Keratinocyte (primary cell): ENCODE measurements around the gene GGTLC2. TPM values are rescaled to one million over a fixed set of nuclear protein-coding genes. Genes with fewer than 3 reads are reported as not detected.
A peak's percentile ranks its signal among the peaks of the same experiment; 100 is the strongest.

ENCODE experiments used
- DNase-seq: peaks from one replicate; pipeline ENCODE4 v3.0.0-alpha.2; 2011; ENCODE audit warnings: low read depth, missing footprints, low spot score
- FAIRE-seq: peaks from 2 replicates; lab custom pipeline; 2011; peaks lifted over from hg19 to GRCh38; lab: Jason Lieb, UNC
- H2AFZ ChIP-seq: 2 replicates; pipeline ENCODE4 v1.6.0; 2012; ENCODE audit warnings: low read length, control low read depth, inconsistent platforms; ENCODE audit not compliant: control insufficient read depth
- H3K27ac ChIP-seq: 2 replicates; pipeline ENCODE4 v1.5.1; 2011; ENCODE audit warnings: low read length; ENCODE audit not compliant: control insufficient read depth, insufficient read depth
- H3K27me3 ChIP-seq: 3 replicates; pipeline ENCODE4 v1.6.0; 2011; ENCODE audit warnings: low read length; ENCODE audit not compliant: control insufficient read depth, insufficient read depth; ENCODE audit errors: extremely low read depth
- H3K36me3 ChIP-seq, 2 experiments: 2 replicates in 1 of 2; 3 replicates in 1 of 2; pipeline ENCODE4 v1.5.1; 2011; ENCODE audit warnings: low read length in 2 of 2, mild to moderate bottlenecking in 1 of 2; ENCODE audit not compliant: control insufficient read depth in 2 of 2, insufficient read depth in 2 of 2; ENCODE audit errors: extremely low read depth in 1 of 2
- H3K4me1 ChIP-seq: 3 replicates; pipeline ENCODE4 v1.5.1; 2011; ENCODE audit warnings: low read length; ENCODE audit not compliant: control insufficient read depth, insufficient read depth; ENCODE audit errors: extremely low read depth
- H3K4me2 ChIP-seq: 3 replicates; pipeline ENCODE4 v1.6.0; 2011; ENCODE audit warnings: low read depth, low read length; ENCODE audit not compliant: control insufficient read depth, insufficient read depth; ENCODE audit errors: extremely low read depth
- H3K4me3 ChIP-seq, 3 experiments: fragments of 200-600 bp in 1 of 3; sonication (generic) in 1 of 3; 2 replicates in 2 of 3; 3 replicates in 1 of 3; pipeline ENCODE4 v1.5.1; 2011 to 2016; ENCODE audit warnings: low read length in 3 of 3, mild to moderate bottlenecking in 3 of 3, control low read depth in 2 of 3, inconsistent platforms in 1 of 3, low read depth in 1 of 3, mixed read lengths in 1 of 3, mixed run types in 1 of 3, moderate library complexity in 1 of 3; ENCODE audit not compliant: control insufficient read depth in 2 of 3, insufficient read depth in 2 of 3; ENCODE audit errors: extremely low read depth in 1 of 3
- H3K79me2 ChIP-seq: 2 replicates; pipeline ENCODE4 v1.6.0; 2012; ENCODE audit warnings: low read length; ENCODE audit not compliant: control insufficient read depth, insufficient read depth
- H3K9ac ChIP-seq: 3 replicates; pipeline ENCODE4 v1.6.0; 2011; ENCODE audit warnings: low read length; ENCODE audit not compliant: control insufficient read depth, insufficient read depth; ENCODE audit errors: extremely low read depth
- H3K9me1 ChIP-seq: 3 replicates; pipeline ENCODE4 v1.6.0; 2011; ENCODE audit warnings: low read length; ENCODE audit not compliant: control insufficient read depth, insufficient read depth; ENCODE audit errors: extremely low read depth
- H3K9me3 ChIP-seq: 2 replicates; pipeline ENCODE4 v1.5.1; 2012; ENCODE audit warnings: low read depth, low read length; ENCODE audit not compliant: control insufficient read depth
- H4K20me1 ChIP-seq: 3 replicates; pipeline ENCODE4 v1.6.0; 2011; ENCODE audit warnings: low read length; ENCODE audit not compliant: control insufficient read depth, insufficient read depth; ENCODE audit errors: extremely low read depth
- CTCF ChIP-seq, 3 experiments: IDR thresholded peaks in 1 of 3; conservative IDR thresholded peaks in 1 of 3; optimal IDR thresholded peaks in 1 of 3; 2 replicates in 2 of 3; 3 replicates in 1 of 3; pipeline versions ENCODE3 to v1.5.1; 2011; ENCODE audit warnings: low read length in 3 of 3, mild to moderate bottlenecking in 3 of 3, moderate library complexity in 2 of 3, control low read depth in 1 of 3, inconsistent platforms in 1 of 3; ENCODE audit not compliant: insufficient read depth in 2 of 3; ENCODE audit errors: extremely low read depth in 1 of 3
- EZH2 ChIP-seq: IDR thresholded peaks from one replicate; pipeline ENCODE4 v1.6.1; 2012; ENCODE audit warnings: inconsistent platforms, mild to moderate bottlenecking, low read length, moderate library complexity
- dilution Hi-C: fragments of 300-500 bp; cut with MboI; formaldehyde crosslinking; loops from one replicate; pipeline ENCODE4 v1.7.0; 2020; ENCODE audit warnings: low sequenced_read_pairs; ENCODE audit not compliant: extremely low pct_ligation_motif_present
- polyA plus RNA-seq, 5 experiments: library from polyadenylated mRNA; depleted of rRNA in 3 of 5; stranded (reverse) in 3 of 5; stranded (forward) in 1 of 5; unstranded in 1 of 5; fragments of >200 nt; gene quantifications; 1 replicate in 1 of 5; 2 replicates in 3 of 5; 3 replicates in 1 of 5; pipeline versions ENCODE4 v1.2.1 to v1.2.3, GENCODE V29; 2011 to 2012; ENCODE audit warnings: missing spikeins in 2 of 5, low read depth in 1 of 5, low replicate concordance in 1 of 5

Gene GGTLC2
- polyA plus RNA-seq, 1 donor (not counting 4 experiments of a cell fraction or from before 2014, with no cell fraction given), result not detected

GRCh38 chr22:22692707-22693530, 48.5 kb downstream of the GGTLC2 start:
- Histone ChIP-seq H3K4me2 (no peak overlapping the region), H3K9me1 (no peaks in the 10 kb centered on the region), H3K27ac (no peak overlapping the region), H3K27me3 (no peaks in the 10 kb centered on the region), H2AFZ (no peak overlapping the region), H4K20me1 (no peaks in the 10 kb centered on the region), H3K9me3 (no peaks in the 10 kb centered on the region), H3K4me1 (no peaks in the 10 kb centered on the region), H3K36me3 (no peaks in the 10 kb centered on the region), H3K4me3 (no peak overlapping the region), H3K9ac (no peak overlapping the region), H3K79me2 (no peaks in the 10 kb centered on the region)
- dilution Hi-C loops, result no loop called here
- TF ChIP-seq CTCF (optimal IDR thresholded peaks at IDR 0.05 in 1 of 3, IDR thresholded peaks at IDR 0.05 in 1 of 3, conservative IDR thresholded peaks at IDR 0.05 in 1 of 3; ENCODE audit: extremely low read depth in 1 of 3, insufficient read depth in 2 of 3, low read length in 3 of 3), result peak; percentile 50 to 92 (median 59)
- TF ChIP-seq EZH2, result no peak
- DNase-seq (no peak), FAIRE-seq (no peak)

GRCh38 chr22:22693531-22693884, 49.1 kb downstream of the GGTLC2 start:
- no peaks in the 10 kb centered on the region for H3K27me3 ChIP-seq
- H3K9ac ChIP-seq, result no peak overlapping the region
- H3K4me2 ChIP-seq, result no peak overlapping the region

More at GRCh38 chr22:22693531-22693884, 49.1 kb downstream of the GGTLC2 start:
- Histone ChIP-seq H3K9me3 (no peaks in the 10 kb centered on the region), H3K79me2 (no peaks in the 10 kb centered on the region), H3K9me1 (no peaks in the 10 kb centered on the region), H4K20me1 (no peaks in the 10 kb centered on the region), H3K4me1 (no peaks in the 10 kb centered on the region), H3K27ac (no peak overlapping the region), H2AFZ (no peak overlapping the region), H3K4me3 (no peak overlapping the region), H3K36me3 (no peaks in the 10 kb centered on the region)
- dilution Hi-C loops, result no loop called here
- FAIRE-seq (no peak), DNase-seq (no peak)
- TF ChIP-seq EZH2, result no peak
- no peak for TF ChIP-seq CTCF (optimal IDR thresholded peaks at IDR 0.05 in 1 of 3, IDR thresholded peaks at IDR 0.05 in 1 of 3, conservative IDR thresholded peaks at IDR 0.05 in 1 of 3; ENCODE audit: extremely low read depth in 1 of 3, insufficient read depth in 2 of 3, low read length in 3 of 3)
